ENCODE measurements around the gene TRIM54.
"Not testable (repeated sequence)": the region's sequence is repeated elsewhere in the genome, so short reads cannot be mapped to it uniquely, and the experiment has no call there.

TRIM54 gene

DNA sequence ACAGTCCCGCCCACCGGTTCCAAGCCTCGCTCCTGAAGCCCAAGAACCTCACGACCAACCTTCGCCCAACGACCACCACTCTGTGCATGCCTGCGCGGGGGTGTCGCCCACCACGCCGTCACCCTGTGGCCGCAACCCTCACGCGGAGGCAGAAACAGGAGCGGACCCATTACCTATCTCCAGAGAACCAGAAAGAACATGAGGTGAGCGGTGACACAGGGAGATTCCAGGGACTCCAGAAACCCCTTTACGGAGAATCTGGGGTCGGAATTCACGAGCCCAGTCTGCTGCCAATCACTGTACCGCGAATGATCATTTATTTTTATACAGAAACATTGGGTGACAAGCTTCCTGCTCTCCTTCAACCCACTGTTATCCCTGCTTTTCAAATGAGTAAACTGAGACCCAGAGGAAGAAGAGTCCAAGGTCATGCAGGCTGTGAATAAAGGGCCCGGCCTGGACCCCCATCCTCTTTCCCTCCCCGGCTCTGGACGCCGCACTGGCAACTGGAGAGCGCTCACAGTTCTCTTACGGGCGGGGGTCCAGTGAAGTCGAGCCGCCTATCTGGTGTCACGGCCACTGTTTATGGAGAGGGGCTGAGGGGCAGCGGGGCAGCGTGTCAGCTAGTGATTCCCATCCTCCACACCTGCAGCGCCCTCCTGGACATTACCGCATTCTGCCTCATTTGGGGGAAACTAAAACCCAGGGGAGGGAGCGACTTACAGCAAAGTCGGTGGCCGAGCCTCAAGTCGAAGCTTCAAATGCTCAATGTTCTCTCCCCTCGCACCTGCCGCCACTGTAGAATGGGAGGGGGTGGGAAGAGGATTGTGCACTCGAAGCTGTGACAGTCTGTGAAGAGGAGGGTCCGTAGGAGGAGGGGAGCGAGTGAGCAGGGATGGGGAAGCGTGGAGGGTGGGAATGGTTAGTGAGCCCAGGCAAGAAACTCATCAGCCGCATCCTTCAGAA is 18.7 kb upstream of the TRIM54 start:
- peak overlapping the region; percentile 43 for H3K4me3 ChIP-seq (ENCODE audit: low read depth, low read length)
- TF ChIP-seq, protein P1, sequence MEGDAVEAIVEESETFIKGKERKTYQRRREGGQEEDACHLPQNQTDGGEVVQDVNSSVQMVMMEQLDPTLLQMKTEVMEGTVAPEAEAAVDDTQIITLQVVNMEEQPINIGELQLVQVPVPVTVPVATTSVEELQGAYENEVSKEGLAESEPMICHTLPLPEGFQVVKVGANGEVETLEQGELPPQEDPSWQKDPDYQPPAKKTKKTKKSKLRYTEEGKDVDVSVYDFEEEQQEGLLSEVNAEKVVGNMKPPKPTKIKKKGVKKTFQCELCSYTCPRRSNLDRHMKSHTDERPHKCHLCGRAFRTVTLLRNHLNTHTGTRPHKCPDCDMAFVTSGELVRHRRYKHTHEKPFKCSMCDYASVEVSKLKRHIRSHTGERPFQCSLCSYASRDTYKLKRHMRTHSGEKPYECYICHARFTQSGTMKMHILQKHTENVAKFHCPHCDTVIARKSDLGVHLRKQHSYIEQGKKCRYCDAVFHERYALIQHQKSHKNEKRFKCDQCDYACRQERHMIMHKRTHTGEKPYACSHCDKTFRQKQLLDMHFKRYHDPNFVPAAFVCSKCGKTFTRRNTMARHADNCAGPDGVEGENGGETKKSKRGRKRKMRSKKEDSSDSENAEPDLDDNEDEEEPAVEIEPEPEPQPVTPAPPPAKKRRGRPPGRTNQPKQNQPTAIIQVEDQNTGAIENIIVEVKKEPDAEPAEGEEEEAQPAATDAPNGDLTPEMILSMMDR (IDR thresholded peaks at IDR 0.05; ENCODE audit: control insufficient read depth, extremely low read depth, insufficient read depth) = no peak
- no peak for DNase-seq (ENCODE audit: low read depth)

DNA sequence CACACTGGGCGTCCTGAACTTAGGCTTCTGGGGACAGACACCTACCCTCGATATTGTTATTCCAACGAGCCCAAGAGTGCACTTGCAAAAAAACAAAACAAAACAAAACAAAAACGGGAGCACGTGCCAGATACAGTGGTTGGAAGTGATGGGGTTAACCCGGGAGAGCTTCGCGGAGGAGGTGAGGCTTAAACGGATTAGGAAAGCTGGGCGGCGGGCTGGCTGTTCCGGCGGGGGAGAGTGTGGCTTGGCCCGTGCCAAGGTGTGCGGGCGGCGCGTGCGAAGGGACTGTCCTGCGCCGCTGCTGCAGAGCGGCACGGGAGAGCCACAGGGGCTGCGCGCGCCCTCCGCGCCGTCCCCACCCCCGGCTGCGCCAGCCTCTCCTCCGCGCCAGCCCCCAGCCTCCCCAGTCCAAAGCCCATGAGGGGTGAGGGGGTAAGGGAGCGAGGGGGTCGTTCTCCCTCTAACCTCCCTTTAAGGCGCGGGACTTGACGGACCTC is 17.9 kb upstream of the TRIM54 start:
- no peak for DNase-seq (ENCODE audit: low read depth)
- H3K4me3 ChIP-seq (ENCODE audit: low read depth, low read length) = no peak overlapping the region
- TF ChIP-seq, protein P1 (IDR thresholded peaks at IDR 0.05; ENCODE audit: control insufficient read depth, extremely low read depth, insufficient read depth) = no peak

DNA sequence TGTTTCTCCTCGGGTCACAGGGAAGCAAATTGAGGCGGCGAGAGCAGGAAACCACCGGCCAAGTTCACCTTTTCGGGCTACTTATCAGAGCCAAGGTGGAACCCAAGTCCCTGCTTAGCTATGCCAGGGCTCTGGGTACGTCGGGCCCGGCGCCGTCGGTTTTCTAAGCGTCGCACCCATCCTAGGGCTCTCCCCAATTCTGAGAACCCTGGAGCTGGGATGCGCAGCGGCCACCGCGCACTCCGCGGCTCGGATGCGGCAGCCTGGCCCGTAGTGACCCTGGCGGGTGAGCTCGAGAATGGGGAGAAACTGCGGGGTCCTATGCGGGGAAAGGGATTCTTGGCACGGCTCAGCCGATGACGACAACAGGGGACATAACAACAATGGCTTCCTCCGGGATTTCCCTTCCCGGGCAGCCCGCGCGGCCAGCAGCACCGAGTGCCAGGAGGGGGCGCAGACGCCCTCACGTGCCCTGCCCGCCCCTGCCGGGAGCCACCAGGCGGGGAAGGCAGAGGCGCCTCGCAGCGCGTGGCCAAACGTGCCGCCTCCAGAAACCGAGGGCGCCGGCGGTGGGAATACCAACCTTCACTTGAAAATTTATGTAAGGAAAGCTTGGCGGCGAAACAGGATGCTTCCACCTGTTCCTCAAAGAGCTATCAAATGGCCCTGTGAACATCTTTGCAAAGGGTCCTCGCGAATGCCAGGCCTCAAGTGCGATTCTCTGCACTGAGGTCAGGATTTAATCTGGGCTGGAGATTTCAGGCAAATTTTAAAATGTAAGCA is 17.3 kb upstream of the TRIM54 start:
- TF ChIP-seq, protein P1 (IDR thresholded peaks at IDR 0.05; ENCODE audit: control insufficient read depth, extremely low read depth, insufficient read depth) = no peak
- DNase-seq (ENCODE audit: low read depth) = no peak
- no peak overlapping the region for H3K4me3 ChIP-seq (ENCODE audit: low read depth, low read length)

DNA sequence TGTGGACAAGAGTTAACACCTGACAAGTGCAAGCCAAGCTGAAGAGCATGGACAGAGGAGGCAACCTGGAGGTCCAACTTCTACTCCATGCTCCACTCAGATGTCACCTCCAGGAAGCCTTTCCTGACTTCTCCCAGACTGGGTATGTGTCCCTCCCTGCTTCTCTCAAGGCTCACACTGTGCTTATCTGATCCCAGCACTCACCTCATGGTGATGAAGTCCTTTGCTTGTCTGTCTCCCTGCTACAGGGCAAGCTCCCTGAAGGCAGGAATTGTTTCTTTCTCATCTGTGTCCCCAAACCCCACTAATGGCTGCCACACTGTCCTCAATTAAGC is 16.7 kb upstream of the TRIM54 start:
- DNase-seq (ENCODE audit: low read depth) = no peak
- TF ChIP-seq, protein P1 (IDR thresholded peaks at IDR 0.05; ENCODE audit: control insufficient read depth, extremely low read depth, insufficient read depth) = no peak
- H3K4me3 ChIP-seq (ENCODE audit: low read depth, low read length) = no peak overlapping the region

GRCh38 chr2:27268296-27268695 is 13.9 kb upstream of the TRIM54 start:
- DNase-seq (ENCODE audit: low read depth); H3K4me3 ChIP-seq (ENCODE audit: low read depth, low read length): not testable (repeated sequence)

DNA sequence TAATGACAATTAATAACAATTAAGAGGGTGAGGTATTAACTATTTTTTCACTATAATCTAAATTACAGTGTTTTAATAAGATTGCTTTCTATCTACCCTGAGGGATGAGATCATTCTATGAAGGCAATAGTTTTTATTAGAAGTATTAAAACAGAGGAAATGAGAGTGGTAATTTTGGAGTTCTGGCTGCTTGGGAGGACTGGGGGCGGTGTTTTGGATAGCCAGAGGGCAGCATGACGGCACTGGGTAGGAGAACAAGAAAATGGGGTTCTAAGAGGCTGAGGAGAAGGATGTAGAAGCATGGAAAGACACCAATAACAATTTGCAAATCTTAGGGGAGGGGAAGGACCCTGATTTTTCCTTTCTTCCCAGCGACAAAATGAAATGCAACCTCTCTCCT is 12.1 kb upstream of the TRIM54 start:
- TF ChIP-seq, protein P1 (IDR thresholded peaks at IDR 0.05; ENCODE audit: control insufficient read depth, extremely low read depth, insufficient read depth) = no peak
- DNase-seq (ENCODE audit: low read depth) = no peak
- H3K4me3 ChIP-seq (ENCODE audit: low read depth, low read length) = no peak overlapping the region

DNA sequence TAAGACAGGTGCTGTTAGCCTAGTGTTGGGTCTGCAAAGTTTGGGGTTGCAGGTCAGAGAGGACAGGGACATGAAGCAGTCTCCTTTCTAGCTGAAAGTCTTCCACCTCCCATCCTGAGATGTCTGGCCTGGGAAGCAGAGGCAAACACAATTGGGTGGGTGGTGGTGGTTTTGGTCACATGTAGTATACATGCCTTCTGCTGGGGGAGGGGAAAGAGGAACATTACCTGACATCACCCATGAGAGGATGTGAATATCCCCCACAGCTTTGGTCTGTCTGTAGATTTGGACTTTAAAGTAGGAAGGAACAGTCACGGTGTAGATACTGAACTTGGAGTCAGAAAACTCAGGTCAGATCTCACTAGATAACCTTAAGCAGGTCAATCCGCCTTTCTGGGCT is 11.6 kb upstream of the TRIM54 start:
- TF ChIP-seq, protein P1 (IDR thresholded peaks at IDR 0.05; ENCODE audit: control insufficient read depth, extremely low read depth, insufficient read depth) = no peak
- no peak for DNase-seq (ENCODE audit: low read depth)
- no peak overlapping the region for H3K4me3 ChIP-seq (ENCODE audit: low read depth, low read length)
